ENCODE data around the gene WDR82.

GRCh38 chr3:52227117-52227516 is 51.3 kb downstream of the WDR82 start:
- TF ChIP-seq, protein P1, sequence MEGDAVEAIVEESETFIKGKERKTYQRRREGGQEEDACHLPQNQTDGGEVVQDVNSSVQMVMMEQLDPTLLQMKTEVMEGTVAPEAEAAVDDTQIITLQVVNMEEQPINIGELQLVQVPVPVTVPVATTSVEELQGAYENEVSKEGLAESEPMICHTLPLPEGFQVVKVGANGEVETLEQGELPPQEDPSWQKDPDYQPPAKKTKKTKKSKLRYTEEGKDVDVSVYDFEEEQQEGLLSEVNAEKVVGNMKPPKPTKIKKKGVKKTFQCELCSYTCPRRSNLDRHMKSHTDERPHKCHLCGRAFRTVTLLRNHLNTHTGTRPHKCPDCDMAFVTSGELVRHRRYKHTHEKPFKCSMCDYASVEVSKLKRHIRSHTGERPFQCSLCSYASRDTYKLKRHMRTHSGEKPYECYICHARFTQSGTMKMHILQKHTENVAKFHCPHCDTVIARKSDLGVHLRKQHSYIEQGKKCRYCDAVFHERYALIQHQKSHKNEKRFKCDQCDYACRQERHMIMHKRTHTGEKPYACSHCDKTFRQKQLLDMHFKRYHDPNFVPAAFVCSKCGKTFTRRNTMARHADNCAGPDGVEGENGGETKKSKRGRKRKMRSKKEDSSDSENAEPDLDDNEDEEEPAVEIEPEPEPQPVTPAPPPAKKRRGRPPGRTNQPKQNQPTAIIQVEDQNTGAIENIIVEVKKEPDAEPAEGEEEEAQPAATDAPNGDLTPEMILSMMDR (IDR thresholded peaks at IDR 0.05; ENCODE audit: low read depth, low read length, poor library complexity, severe bottlenecking), result peak; percentile 22
- no peak for TF ChIP-seq EZH2phosphoT487 (IDR thresholded peaks at IDR 0.05; ENCODE audit: borderline replicate concordance, low read length)
